Neural progenitor cell (in vitro differentiated cells): Measurements from ENCODE around the gene CELSR1.

ENCODE experiments used
- EZH2 ChIP-seq: fragments of 200-600 bp; sonication (generic); IDR thresholded peaks from 2 replicates; pipeline ENCODE4 v1.6.1; 2017; ENCODE audit warnings: antibody characterized with exemption, mild to moderate bottlenecking, moderate library complexity
- EZH2phosphoT487 ChIP-seq: fragments of 200-600 bp; sonication (generic); IDR thresholded peaks from 2 replicates; pipeline ENCODE4 v1.6.1; 2017; ENCODE audit warnings: antibody characterized with exemption
- TF ChIP-seq, protein P1 (sequence below): fragments of 200-600 bp; sonication (generic); IDR thresholded peaks from 2 replicates; pipeline ENCODE4 v1.5.1; 2017; ENCODE audit warnings: antibody characterized with exemption, mild to moderate bottlenecking

DNA sequence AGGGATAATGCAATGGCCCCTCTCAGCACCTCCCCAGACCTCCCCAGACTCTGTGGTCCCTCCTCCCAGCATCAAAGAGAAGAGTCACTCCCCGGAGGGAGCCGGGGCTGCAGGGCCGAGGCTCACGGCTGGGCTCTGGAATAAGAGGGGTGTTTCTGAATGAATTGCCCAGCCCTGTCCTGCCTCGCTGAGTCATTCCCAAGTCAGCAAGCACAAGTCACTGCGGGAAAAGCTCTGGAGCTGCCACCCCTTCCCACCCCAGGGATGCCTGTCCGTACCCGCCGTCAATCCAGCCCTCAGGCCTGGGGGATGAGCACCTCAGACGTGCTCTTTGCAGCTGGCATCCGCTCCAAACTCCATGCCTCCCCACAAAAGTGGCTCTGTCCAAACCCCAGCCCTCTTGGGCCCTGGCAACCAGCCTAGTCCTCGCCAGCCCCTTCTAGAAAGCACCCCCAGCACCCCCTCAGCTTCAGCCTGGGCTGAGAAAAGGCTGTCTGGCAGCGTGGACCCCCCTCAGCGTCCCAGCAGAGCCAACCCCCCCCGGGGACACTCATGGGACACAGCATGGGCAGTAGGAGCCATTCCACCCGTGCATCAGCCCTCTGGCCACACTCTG is 22.7 kb downstream of the CELSR1 start:
- TF ChIP-seq, protein P1, sequence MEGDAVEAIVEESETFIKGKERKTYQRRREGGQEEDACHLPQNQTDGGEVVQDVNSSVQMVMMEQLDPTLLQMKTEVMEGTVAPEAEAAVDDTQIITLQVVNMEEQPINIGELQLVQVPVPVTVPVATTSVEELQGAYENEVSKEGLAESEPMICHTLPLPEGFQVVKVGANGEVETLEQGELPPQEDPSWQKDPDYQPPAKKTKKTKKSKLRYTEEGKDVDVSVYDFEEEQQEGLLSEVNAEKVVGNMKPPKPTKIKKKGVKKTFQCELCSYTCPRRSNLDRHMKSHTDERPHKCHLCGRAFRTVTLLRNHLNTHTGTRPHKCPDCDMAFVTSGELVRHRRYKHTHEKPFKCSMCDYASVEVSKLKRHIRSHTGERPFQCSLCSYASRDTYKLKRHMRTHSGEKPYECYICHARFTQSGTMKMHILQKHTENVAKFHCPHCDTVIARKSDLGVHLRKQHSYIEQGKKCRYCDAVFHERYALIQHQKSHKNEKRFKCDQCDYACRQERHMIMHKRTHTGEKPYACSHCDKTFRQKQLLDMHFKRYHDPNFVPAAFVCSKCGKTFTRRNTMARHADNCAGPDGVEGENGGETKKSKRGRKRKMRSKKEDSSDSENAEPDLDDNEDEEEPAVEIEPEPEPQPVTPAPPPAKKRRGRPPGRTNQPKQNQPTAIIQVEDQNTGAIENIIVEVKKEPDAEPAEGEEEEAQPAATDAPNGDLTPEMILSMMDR = no peak
- TF ChIP-seq EZH2 = no peak
- no peak for TF ChIP-seq EZH2phosphoT487
